ENCODE measurements around the gene EML3.
"Not testable (repeated sequence)": the region's sequence is repeated elsewhere in the genome, so short reads cannot be mapped to it uniquely, and the experiment has no call there.

EML3 gene

GRCh38 chr11:62621027-62621566, 8.5 kb upstream of the EML3 start:
- no peak for DNase-seq

- not testable (repeated sequence) for DNase-seq
Measured at GRCh38 chr11:62616957-62617356, 4.4 kb upstream of the EML3 start.

- DNase-seq, result no peak
Measured at GRCh38 chr11:62615521-62615920, 2.9 kb upstream of the EML3 start.

- DNase-seq, result no peak
Measured at GRCh38 chr11:62614275-62614674, 1.7 kb upstream of the EML3 start.

- peak; percentile 38 for DNase-seq
Measured at GRCh38 chr11:62613291-62613778, 760 bp upstream of the EML3 start.

GRCh38 chr11:62611705-62612365, 740 bp downstream of the EML3 start:
- DNase-seq, result peak; percentile 8

- DNase-seq, result no peak
Measured at GRCh38 chr11:62610814-62611704, 1.5 kb downstream of the EML3 start.

GRCh38 chr11:62610403-62610802, 2.2 kb downstream of the EML3 start:
- no peak for DNase-seq

- DNase-seq, result no peak
Measured at GRCh38 chr11:62608776-62609175, 3.8 kb downstream of the EML3 start.

GRCh38 chr11:62607714-62608113, 4.9 kb downstream of the EML3 start:
- DNase-seq, result no peak

GRCh38 chr11:62605902-62606301, 6.7 kb downstream of the EML3 start:
- DNase-seq, result no peak

GRCh38 chr11:62605467-62605866, 7.1 kb downstream of the EML3 start:
- no peak for DNase-seq

GRCh38 chr11:62604460-62605120, 8.0 kb downstream of the EML3 start:
- DNase-seq, result no peak

- DNase-seq, result no peak
Measured at GRCh38 chr11:62603776-62604299, 8.7 kb downstream of the EML3 start.

GRCh38 chr11:62603072-62603408, 9.5 kb downstream of the EML3 start:
- no peak for DNase-seq

GRCh38 chr11:62602141-62603071, 10.2 kb downstream of the EML3 start:
- no peak for DNase-seq

- DNase-seq, result peak; percentile 91
Measured at GRCh38 chr11:62601372-62602140, 11.0 kb downstream of the EML3 start, which contains the start of gene MTA2. Gene MTA2 (minus strand): TSS chr11:62601865. CDS start chr11:62601450, 415 bp downstream.

GRCh38 chr11:62601122-62601371, 11.5 kb downstream of the EML3 start:
- no peak for DNase-seq

GRCh38 chr11:62600367-62601121, 12.0 kb downstream of the EML3 start:
- DNase-seq, result no peak

GRCh38 chr11:62599901-62600300, 12.7 kb downstream of the EML3 start:
- DNase-seq, result no peak

Data from SHP77 treated with DMSO at 0.1 percent for 48 hours (cell line).